ENCODE results near the gene DGKE.

Gene DGKE

GRCh38 chr17:56810343-56810742 lies 23.6 kb upstream of the DGKE start:
- no peak overlapping the region for H3K27ac ChIP-seq (ENCODE audit: low read depth, low read length, poor library complexity, severe bottlenecking)
- H3F3A ChIP-seq (ENCODE audit: insufficient read depth, low read length), result no peaks in the 10 kb centered on the region

GRCh38 chr17:56810891-56811775 lies 22.8 kb upstream of the DGKE start:
- no peaks in the 10 kb centered on the region for H3K9me2 ChIP-seq (ENCODE audit: low read depth, low read length)
- no peak for TF ChIP-seq CTCF (IDR thresholded peaks at IDR 0.05; ENCODE audit: low read length)
- TF ChIP-seq EZH2 (IDR thresholded peaks at IDR 0.05; ENCODE audit: borderline replicate concordance, low read length), result no peak
- no peak overlapping the region for H3K4me3 ChIP-seq (ENCODE audit: low read depth, low read length, poor library complexity, severe bottlenecking)

More at GRCh38 chr17:56810343-56810742, 23.6 kb upstream of the DGKE start:
- Histone ChIP-seq H3K4me2 (ENCODE audit: low read length) (no peak overlapping the region), H4K20me1 (ENCODE audit: insufficient read depth, low read length) (no peaks in the 10 kb centered on the region), H3K36me3 (ENCODE audit: insufficient read depth, low read length) (no peaks in the 10 kb centered on the region), H3K79me2 (ENCODE audit: insufficient read depth, low read length) (no peaks in the 10 kb centered on the region), H3K9me2 (ENCODE audit: low read depth, low read length) (no peaks in the 10 kb centered on the region), H3K4me1 (ENCODE audit: insufficient read depth, low read length, severe bottlenecking) (no peaks in the 10 kb centered on the region), H3K4me3 (ENCODE audit: low read depth, low read length, poor library complexity, severe bottlenecking) (no peak overlapping the region), H3K9ac (ENCODE audit: low read length) (no peak overlapping the region), H2AFZ (ENCODE audit: low read length) (no peak overlapping the region), H3K27me3 (ENCODE audit: insufficient read depth, low read length) (no peaks in the 10 kb centered on the region), H3K9me3 (ENCODE audit: low read length) (no peaks in the 10 kb centered on the region)
- no peak for TF ChIP-seq CTCF (IDR thresholded peaks at IDR 0.05; ENCODE audit: low read length)
- TF ChIP-seq EZH2 (IDR thresholded peaks at IDR 0.05; ENCODE audit: borderline replicate concordance, low read length), result no peak

GRCh38 chr17:56812901-56813388 lies 21.0 kb upstream of the DGKE start:
- H3K4me3 ChIP-seq (ENCODE audit: low read depth, low read length, poor library complexity, severe bottlenecking), result no peak overlapping the region
- H3K9ac ChIP-seq (ENCODE audit: low read length), result no peak overlapping the region
- TF ChIP-seq CTCF (IDR thresholded peaks at IDR 0.05; ENCODE audit: low read length) (no peak), EZH2 (IDR thresholded peaks at IDR 0.05; ENCODE audit: borderline replicate concordance, low read length) (no peak)
- no peaks in the 10 kb centered on the region for H3K27me3 ChIP-seq (ENCODE audit: insufficient read depth, low read length)
- no peaks in the 10 kb centered on the region for H3K36me3 ChIP-seq (ENCODE audit: insufficient read depth, low read length)
- H3K79me2 ChIP-seq (ENCODE audit: insufficient read depth, low read length), result no peaks in the 10 kb centered on the region
- no peak overlapping the region for H2AFZ ChIP-seq (ENCODE audit: low read length)
- H3K9me2 ChIP-seq (ENCODE audit: low read depth, low read length), result no peaks in the 10 kb centered on the region
- no peaks in the 10 kb centered on the region for H4K20me1 ChIP-seq (ENCODE audit: insufficient read depth, low read length)
- H3K27ac ChIP-seq (ENCODE audit: low read depth, low read length, poor library complexity, severe bottlenecking), result no peak overlapping the region
- H3K4me1 ChIP-seq (ENCODE audit: insufficient read depth, low read length, severe bottlenecking), result no peaks in the 10 kb centered on the region
- no peaks in the 10 kb centered on the region for H3F3A ChIP-seq (ENCODE audit: insufficient read depth, low read length)
- no peaks in the 10 kb centered on the region for H3K9me3 ChIP-seq (ENCODE audit: low read length)
- H3K4me2 ChIP-seq (ENCODE audit: low read length), result no peak overlapping the region

More at GRCh38 chr17:56810891-56811775, 22.8 kb upstream of the DGKE start:
- Histone ChIP-seq H3K4me1 (ENCODE audit: insufficient read depth, low read length, severe bottlenecking) (no peaks in the 10 kb centered on the region), H3K4me2 (ENCODE audit: low read length) (no peak overlapping the region), H3K9ac (ENCODE audit: low read length) (no peak overlapping the region), H3K27me3 (ENCODE audit: insufficient read depth, low read length) (no peaks in the 10 kb centered on the region), H3K9me3 (ENCODE audit: low read length) (no peaks in the 10 kb centered on the region), H3K36me3 (ENCODE audit: insufficient read depth, low read length) (no peaks in the 10 kb centered on the region), H2AFZ (ENCODE audit: low read length) (no peak overlapping the region), H3K27ac (ENCODE audit: low read depth, low read length, poor library complexity, severe bottlenecking) (no peak overlapping the region), H3F3A (ENCODE audit: insufficient read depth, low read length) (no peaks in the 10 kb centered on the region), H4K20me1 (ENCODE audit: insufficient read depth, low read length) (no peaks in the 10 kb centered on the region), H3K79me2 (ENCODE audit: insufficient read depth, low read length) (no peaks in the 10 kb centered on the region)

All from OCI-LY1 (cell line).